Measurements from ENCODE around the gene SRGAP2B.
"Not testable (repeated sequence)": the region's sequence is repeated elsewhere in the genome, so short reads cannot be mapped to it uniquely, and the experiment has no call there.

SRGAP2B gene

GRCh38 chr1:144894454-144895201 is 200.5 kb downstream of the SRGAP2B start:
- DNase-seq (ENCODE audit: low read depth) = not testable (repeated sequence)

GRCh38 chr1:144893710-144894438 is 201.3 kb downstream of the SRGAP2B start:
- DNase-seq (ENCODE audit: low read depth) = not testable (repeated sequence)

- not testable (repeated sequence) for DNase-seq (ENCODE audit: low read depth)
These were observed 202.1 kb downstream of the SRGAP2B start for GRCh38 chr1:144893062-144893461.

GRCh38 chr1:144889450-144890115 is 205.5 kb downstream of the SRGAP2B start:
- DNase-seq (ENCODE audit: low read depth) = not testable (repeated sequence)

GRCh38 chr1:144883022-144883421 is 212.1 kb downstream of the SRGAP2B start:
- not testable (repeated sequence) for DNase-seq (ENCODE audit: low read depth)

- not testable (repeated sequence) for DNase-seq (ENCODE audit: low read depth)
These were observed 212.8 kb downstream of the SRGAP2B start for GRCh38 chr1:144882343-144882742.

- DNase-seq (ENCODE audit: low read depth) = not testable (repeated sequence)
These were observed 236.5 kb downstream of the SRGAP2B start for GRCh38 chr1:144858607-144859006.

Measured in fibroblast of gingiva (primary cell).